Renal cortex interstitium (tissue), 15 donors: Measurements from ENCODE around the gene PKP3. TPM values are rescaled to one million over a fixed set of nuclear protein-coding genes. Genes with fewer than 3 reads are reported as not detected.
"Not testable (repeated sequence)": the region's sequence is repeated elsewhere in the genome, so short reads cannot be mapped to it uniquely, and the experiment has no call there.

ENCODE experiments used
- DNase-seq, 11 donors: peaks; one replicate each; pipeline ENCODE4 v3.0.0-alpha.2; 2013; ENCODE audit warnings: low read depth in 9 of 11, low spot score in 4 of 11; ENCODE audit errors: extremely low read depth in 1 of 11
- long read RNA-seq, 16 experiments: transcript quantifications; one replicate each; lab custom pipeline, GENCODE V29; 2026
- polyA plus RNA-seq, 3 donors: library from polyadenylated mRNA; unstranded; fragments of 120-200 nt; gene quantifications; one replicate each; pipeline ENCODE4 v1.2.1, GENCODE V29; 2013; ENCODE audit not compliant: insufficient read length in 3 of 3

PKP3 gene
- polyA plus RNA-seq: 1 to 10 TPM; 3.4 to 5.1 (median 4.6) TPM
- long read RNA-seq, donor 1: 0 reads
- long read RNA-seq, donor 2, partial matches to known transcripts: 0 of 1 reads
- long read RNA-seq, donor 2, other reads (novel, unspliced or antisense): 0 of 1 reads
- long read RNA-seq, donor 3, partial matches to known transcripts: 0 of 3 reads
- long read RNA-seq, donor 3, other reads (novel, unspliced or antisense): 0 of 3 reads
- long read RNA-seq, donor 4, partial matches to known transcripts: 0 of 3 reads
- long read RNA-seq, donor 4, other reads (novel, unspliced or antisense): 0 of 3 reads
- long read RNA-seq, donor 5: 0 reads
- long read RNA-seq, donor 6: 0 reads
- long read RNA-seq, donor 7, partial matches to known transcripts: 0 of 3 reads
- long read RNA-seq, donor 7, other reads (novel, unspliced or antisense): 0 of 3 reads
- long read RNA-seq, donor 8, partial matches to known transcripts: 0 of 3 reads
- long read RNA-seq, donor 8, other reads (novel, unspliced or antisense): 0 of 3 reads
- long read RNA-seq, donor 9, partial matches to known transcripts: 0 of 2 reads
- long read RNA-seq, donor 9, other reads (novel, unspliced or antisense): 0 of 2 reads
- long read RNA-seq, donor 10: 0 reads
- long read RNA-seq, donor 11: 0 reads
- long read RNA-seq, donor 12: 0 reads
- long read RNA-seq, donor 13: 0 reads
- long read RNA-seq, donor 14, partial matches to known transcripts: 0 of 1 reads
- long read RNA-seq, donor 14, other reads (novel, unspliced or antisense): 0 of 1 reads
- long read RNA-seq, donor 15: 0 reads
- long read RNA-seq, donor 16, partial matches to known transcripts: 6 of 10 reads
- long read RNA-seq, donor 16, other reads (novel, unspliced or antisense): 0 of 10 reads

DNA sequence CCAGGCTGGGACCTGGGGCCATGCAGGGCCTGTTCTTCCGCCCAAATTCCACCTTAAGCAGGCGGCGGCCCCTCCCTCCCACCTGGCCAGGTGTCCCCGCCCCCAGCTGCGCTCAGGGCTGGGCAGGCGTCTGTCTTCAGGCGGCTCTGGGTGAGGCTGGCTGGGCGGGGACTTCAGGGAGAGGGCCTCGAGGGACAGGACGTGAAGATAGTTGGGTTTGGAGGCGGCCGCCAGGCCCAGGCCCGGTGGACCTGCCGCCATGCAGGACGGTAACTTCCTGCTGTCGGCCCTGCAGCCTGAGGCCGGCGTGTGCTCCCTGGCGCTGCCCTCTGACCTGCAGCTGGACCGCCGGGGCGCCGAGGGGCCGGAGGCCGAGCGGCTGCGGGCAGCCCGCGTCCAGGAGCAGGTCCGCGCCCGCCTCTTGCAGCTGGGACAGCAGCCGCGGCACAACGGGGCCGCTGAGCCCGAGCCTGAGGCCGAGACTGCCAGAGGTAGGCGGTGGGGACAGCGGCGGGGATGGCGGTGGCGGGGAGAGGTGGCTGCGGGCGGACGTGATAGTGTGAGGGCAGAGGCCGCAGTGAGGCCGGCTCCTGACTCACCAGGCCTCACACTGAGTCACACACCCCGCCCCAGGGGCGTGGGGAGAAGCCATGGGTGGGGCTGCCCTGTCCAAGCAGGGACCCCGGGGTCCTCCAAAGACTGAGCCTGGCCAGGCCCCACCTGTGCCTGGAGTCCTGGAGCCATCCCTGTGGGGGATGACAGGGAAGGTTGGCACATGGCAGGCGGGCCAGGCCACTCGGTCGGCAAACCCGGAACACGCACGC, at the start of gene PKP3:
Gene PKP3, plus strand, starts transcription at position 176 of the 824 bp plus-strand sequence. Its CDS starts 84 bp downstream, at position 260.
- no peak for DNase-seq

DNA sequence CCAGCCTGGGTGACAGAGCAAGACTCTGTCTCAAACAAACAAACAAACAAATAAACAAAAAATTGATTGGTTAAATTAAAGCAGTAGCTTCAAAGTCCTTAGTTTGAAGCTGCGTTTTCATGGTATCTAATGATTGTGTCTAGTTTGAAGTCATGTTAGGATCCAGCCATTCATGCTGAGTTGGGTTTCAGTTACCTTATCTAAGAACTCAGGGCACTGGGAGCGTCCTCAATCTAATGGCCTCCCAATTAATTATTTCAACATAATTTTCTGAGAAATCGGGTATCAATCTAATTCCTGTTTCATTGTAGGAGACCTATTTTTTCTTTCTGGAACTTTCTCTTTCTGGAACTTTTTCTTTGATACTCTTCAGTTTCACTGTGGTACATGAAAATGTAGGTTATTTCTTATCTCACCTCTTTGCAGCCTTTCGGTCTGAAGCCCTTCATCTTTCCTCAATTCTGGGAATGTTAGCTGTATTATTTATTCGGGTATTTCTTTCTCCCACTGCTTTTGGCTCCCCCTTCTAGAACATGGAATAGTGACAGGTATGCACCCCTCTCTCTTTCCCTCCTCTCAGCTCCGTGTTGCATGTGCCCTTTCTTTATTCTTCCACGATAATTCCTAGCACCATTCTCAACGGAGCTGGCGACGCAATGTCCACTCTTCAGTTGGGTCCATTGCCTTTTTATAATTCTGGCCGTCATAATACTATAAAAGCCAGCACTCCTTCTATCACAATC, 49.0 kb upstream of the PKP3 start:
- no peak for DNase-seq

- no peak for DNase-seq
Observed at GRCh38 chr11:346529-346928, 47.5 kb upstream of the PKP3 start.

DNA sequence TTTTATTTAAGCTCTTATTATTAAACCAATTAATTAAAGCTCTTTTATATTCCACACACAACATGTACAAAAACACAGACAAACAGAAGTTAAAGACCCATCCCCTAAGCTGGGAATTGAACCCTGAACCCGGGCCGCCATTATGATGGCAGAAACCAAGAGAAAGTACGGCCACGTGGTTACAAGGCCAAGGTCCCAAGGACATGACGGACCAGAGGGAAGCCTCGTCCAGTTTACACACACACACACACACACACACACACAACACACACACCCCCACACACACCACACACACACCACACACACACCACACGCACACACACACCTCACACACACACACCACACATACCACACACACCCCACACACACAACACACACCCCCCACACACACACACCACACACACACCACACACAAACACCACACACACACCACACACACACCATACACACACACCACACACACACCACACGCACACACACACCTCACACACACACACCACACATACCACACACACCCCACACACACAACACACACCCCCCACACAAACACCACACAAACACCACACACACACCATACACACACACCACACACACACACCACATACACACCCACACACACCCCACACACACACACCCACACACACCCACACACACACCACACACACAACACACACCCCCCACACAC, 44.6 kb upstream of the PKP3 start:
- DNase-seq: not testable (repeated sequence)

DNA sequence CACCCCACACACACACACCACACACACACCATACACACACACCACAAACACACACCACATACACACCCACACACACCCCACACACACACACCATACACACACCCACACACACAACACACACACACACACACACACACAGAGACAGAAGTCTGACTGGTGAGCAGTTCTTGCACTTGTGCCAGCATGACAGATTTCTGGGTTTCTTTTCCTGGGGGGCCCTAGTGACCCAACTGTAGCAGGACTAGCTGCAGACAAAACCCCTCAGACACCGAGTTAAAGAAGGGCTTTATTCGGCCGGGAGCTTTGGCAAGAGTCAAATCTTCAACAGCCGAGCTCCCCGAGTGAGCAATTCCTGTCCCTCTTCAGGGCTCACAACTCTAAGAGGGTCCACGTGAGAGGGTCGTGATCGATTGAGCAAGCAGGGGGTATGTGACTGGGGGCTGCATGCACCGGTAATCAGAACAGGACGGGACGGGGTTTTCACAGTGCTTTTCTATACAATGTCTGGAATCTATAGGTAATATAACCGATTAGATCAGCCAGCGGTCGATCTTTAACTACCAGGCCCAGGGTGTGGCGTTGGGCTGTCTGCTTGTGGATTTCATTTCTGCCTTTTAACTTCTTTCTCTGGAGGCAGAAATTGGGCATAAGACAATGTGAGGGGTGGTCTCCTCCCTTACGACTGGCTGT, 43.8 kb upstream of the PKP3 start:
- not testable (repeated sequence) for DNase-seq

DNA sequence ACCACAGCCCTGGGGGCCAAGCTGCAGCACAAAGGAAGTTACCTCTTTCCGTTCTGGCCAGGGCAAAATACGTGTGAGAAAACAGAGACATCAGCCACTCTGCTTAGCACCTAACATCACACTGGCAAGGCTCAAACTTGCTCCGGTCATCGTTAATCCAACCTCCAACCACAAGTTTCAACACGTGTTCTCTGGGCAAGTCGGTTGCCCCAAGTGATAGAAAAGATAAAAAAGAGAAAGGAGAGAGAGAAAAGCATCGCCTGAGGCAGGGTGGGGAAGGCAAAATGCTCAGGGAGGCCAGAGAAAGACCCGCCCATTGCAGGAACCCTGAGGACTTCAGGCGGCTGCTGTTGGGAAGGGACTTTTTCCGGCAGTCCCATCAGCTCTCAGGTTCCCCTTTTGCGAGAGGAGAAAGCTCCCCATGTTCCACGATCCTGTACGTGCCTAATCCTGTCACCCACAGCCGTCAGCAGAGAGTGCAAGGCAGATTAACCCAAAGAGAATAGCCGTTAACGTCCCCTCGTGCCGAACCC, 43.2 kb upstream of the PKP3 start:
- DNase-seq: no peak

DNA sequence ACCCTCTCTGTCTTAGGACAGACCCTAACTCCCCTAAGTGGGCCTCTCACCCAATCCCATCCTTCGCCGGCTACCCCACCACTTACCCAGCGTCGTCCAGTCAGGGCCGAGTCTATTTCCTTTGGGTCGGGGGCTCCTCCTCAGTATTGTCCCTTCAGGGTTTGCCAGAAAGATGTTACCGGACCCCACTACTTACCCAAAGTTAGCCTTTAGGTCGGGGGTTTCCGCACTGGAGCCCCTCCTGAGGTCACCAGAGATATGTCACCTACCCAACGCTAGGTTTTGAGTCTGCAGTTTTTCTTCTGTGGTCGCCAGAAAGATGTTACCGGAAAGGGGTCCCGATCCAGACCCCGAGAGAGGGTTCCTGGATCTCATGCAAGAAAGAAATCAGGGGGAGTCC, 42.6 kb upstream of the PKP3 start:
- no peak for DNase-seq

- no peak for DNase-seq
Observed at GRCh38 chr11:352456-353031, 41.5 kb upstream of the PKP3 start.

DNA sequence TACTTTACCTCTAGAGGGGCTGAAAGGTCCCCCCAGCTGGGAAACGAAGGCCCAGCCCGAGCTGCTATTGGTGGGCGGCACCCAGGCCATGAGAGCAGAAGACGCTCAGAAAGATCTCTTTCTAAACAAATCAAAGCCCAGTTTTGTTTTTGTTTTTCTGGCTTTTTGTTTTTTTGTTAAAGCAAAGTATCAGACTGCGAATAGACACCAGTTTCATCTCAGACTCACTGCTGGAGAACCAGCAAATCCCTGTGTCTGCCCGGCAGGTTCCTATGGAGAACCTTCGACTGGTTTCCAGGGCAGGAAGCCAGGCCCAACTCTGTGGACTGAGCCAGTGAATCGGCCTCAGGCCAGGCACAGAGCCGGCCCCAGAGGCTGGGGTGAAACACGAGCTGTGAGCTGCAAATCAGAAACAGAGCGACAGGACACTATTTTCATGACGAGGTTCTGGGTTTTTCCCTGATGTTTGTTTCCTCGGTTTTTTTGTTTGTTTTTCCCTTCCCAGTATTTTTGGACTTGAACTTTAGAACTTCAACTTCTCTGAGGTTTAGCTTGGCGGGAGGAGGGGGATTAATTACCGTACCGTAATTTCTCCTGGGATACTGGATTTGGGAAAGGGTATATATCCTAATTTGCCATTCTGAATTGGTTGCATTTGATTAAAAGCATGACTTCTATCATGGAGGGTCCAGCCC, 40.7 kb upstream of the PKP3 start:
- DNase-seq: peak in 5 of 11 donors; percentile 58 to 80 (median 70)

- DNase-seq: peak; percentile 79 to 93 (median 89)
Observed at GRCh38 chr11:355581-356458, 38.2 kb upstream of the PKP3 start.

- DNase-seq: no peak
Observed at GRCh38 chr11:356610-357009, 37.4 kb upstream of the PKP3 start.

DNA sequence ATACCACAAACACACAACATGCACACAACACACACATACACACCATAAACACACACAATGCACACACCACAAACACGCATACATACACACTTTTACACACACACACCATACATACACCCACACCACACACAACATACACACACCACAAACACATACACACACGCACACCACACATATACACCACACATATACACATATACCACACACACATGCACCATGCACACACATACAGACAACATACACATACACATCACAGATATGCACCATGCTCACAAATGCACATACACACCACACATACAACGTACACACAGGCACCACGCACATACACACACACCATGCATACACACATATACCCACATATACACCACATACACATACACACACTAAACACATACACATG, 36.4 kb upstream of the PKP3 start:
- no peak for DNase-seq

- no peak for DNase-seq
Observed at GRCh38 chr11:358129-358800, 35.7 kb upstream of the PKP3 start.

- DNase-seq: no peak
Observed at GRCh38 chr11:359181-359714, 34.8 kb upstream of the PKP3 start.
